NT2/D1 (cell line): ENCODE data around the gene SLC9A8.

Experiments
- SUZ12 ChIP-seq: IDR thresholded peaks from 2 replicates; pipeline ENCODE4 v1.6.1; 2011; ENCODE audit not compliant: insufficient read length, insufficient read depth; ENCODE audit errors: extremely low read depth
- ZNF274 ChIP-seq: IDR thresholded peaks from 2 replicates; pipeline ENCODE4 v1.6.1; 2011; ENCODE audit warnings: mild to moderate bottlenecking, low read depth, low read length

- TF ChIP-seq SUZ12: no peak
- TF ChIP-seq ZNF274: no peak
Observed at GRCh38 chr20:49901588-49901987, 89.0 kb downstream of the SLC9A8 start.
